Naive thymus-derived CD4-positive, alpha-beta T cell (primary cell): ENCODE data around the gene TMEM242. TPM values are rescaled to one million over a fixed set of nuclear protein-coding genes. Genes with fewer than 3 reads are reported as not detected.
A peak's percentile ranks its signal among the peaks of the same experiment; 100 is the strongest.

Experiments used
- ATAC-seq: fragments of 150-1000 bp; cut with Tn5 transposase; 2 replicates; pipeline ENCODE4 v1.10.0; 2021; ENCODE audit warnings: mild to moderate bottlenecking, moderate library complexity
- CTCF ChIA-PET: fragments of 350-600 bp; sonication (Branson Sonifier 250); formaldehyde crosslinking; loops from one replicate; lab custom pipeline; 2021; ENCODE audit warnings: antibody characterized with exemption; lab: Charles Lee
- POLR2A ChIA-PET: fragments of 350-600 bp; sonication (Branson Sonifier 250); formaldehyde crosslinking; loops from one replicate; lab custom pipeline; 2021; ENCODE audit warnings: antibody characterized with exemption, inconsistent platforms; lab: Charles Lee
- DNase-seq, 9 donors: peaks; one replicate each; pipeline versions ENCODE4 v3.0.0 to v3.0.0-alpha.2; 2020 to 2022; ENCODE audit warnings: mixed read lengths in 1 of 9
- H3K27ac ChIP-seq: one replicate; pipeline ENCODE4 v1.7.0; 2013; ENCODE audit warnings: mild to moderate bottlenecking, low read depth, low read length, moderate library complexity
- H3K27me3 ChIP-seq, 2 donors: one replicate each; pipeline ENCODE4 v1.7.0; 2013; ENCODE audit warnings: low read length in 2 of 2, mild to moderate bottlenecking in 2 of 2, moderate library complexity in 2 of 2; ENCODE audit not compliant: control insufficient read depth in 2 of 2, insufficient read depth in 2 of 2
- H3K36me3 ChIP-seq, 3 experiments: 1 replicate in 2 of 3; 2 replicates in 1 of 3; pipeline ENCODE4 v1.7.0; 2013; ENCODE audit warnings: low read length in 3 of 3, mild to moderate bottlenecking in 3 of 3, moderate library complexity in 1 of 3; ENCODE audit not compliant: insufficient read depth in 3 of 3, control insufficient read depth in 2 of 3
- H3K4me1 ChIP-seq, 2 donors: one replicate each; pipeline ENCODE4 v1.7.0; 2013; ENCODE audit warnings: low read length in 2 of 2, mild to moderate bottlenecking in 2 of 2, moderate library complexity in 1 of 2; ENCODE audit not compliant: control insufficient read depth in 2 of 2, insufficient read depth in 2 of 2
- H3K4me3 ChIP-seq: 2 replicates; pipeline ENCODE4 v1.7.0; 2013; ENCODE audit warnings: mild to moderate bottlenecking, low read length
- H3K9me3 ChIP-seq, 3 experiments: 1 replicate in 2 of 3; 2 replicates in 1 of 3; pipeline ENCODE4 v1.7.0; 2013; ENCODE audit warnings: low read length in 3 of 3; ENCODE audit not compliant: control insufficient read depth in 2 of 3
- H3K27ac Mint-ChIP-seq, 9 donors: one replicate each; pipeline ENCODE4 v1.8.0; 2020 to 2022; ENCODE audit warnings: mixed read lengths in 9 of 9, mild to moderate bottlenecking in 8 of 9, moderate library complexity in 5 of 9, inconsistent platforms in 2 of 9
- H3K27me3 Mint-ChIP-seq, 5 donors: one replicate each; pipeline ENCODE4 v1.8.0; 2021 to 2022; ENCODE audit warnings: mixed read lengths in 5 of 5, mild to moderate bottlenecking in 1 of 5
- H3K36me3 Mint-ChIP-seq, 5 donors: one replicate each; pipeline ENCODE4 v1.8.0; 2020 to 2022; ENCODE audit warnings: mixed read lengths in 5 of 5, mild to moderate bottlenecking in 3 of 5, inconsistent platforms in 1 of 5
- H3K4me1 Mint-ChIP-seq, 7 donors: one replicate each; pipeline ENCODE4 v1.8.0; 2020 to 2022; ENCODE audit warnings: mixed read lengths in 7 of 7, mild to moderate bottlenecking in 3 of 7, inconsistent platforms in 1 of 7
- H3K4me3 Mint-ChIP-seq, 10 donors: one replicate each; pipeline ENCODE4 v1.8.0; 2020 to 2022; ENCODE audit warnings: mild to moderate bottlenecking in 10 of 10, mixed read lengths in 10 of 10, moderate library complexity in 6 of 10, inconsistent platforms in 2 of 10
- H3K9me3 Mint-ChIP-seq, 11 donors: one replicate each; pipeline ENCODE4 v1.8.0; 2020 to 2022; ENCODE audit warnings: mixed read lengths in 11 of 11, mild to moderate bottlenecking in 4 of 11, inconsistent platforms in 1 of 11, moderate library complexity in 1 of 11
- intact Hi-C, 2 donors: fragments of 100-400 bp; cut with micrococcal nuclease; formaldehyde crosslinking; loops; one replicate each; pipeline ENCODE4 v1.15.1; 2023
- polyA plus RNA-seq, 2 donors: library from polyadenylated mRNA; unstranded; fragments of 300-500 nt; fragmentation: Illumina TruSeq; gene quantifications; one replicate each; pipeline ENCODE4 v1.2.3, GENCODE V29; 2021
- total RNA-seq, 6 experiments: library from RNA in 5 of 6; stranded (reverse) in 5 of 6; gene quantifications; 1 replicate in 5 of 6; 2 replicates in 1 of 6; pipeline ENCODE4 v1.2.3 and lab custom pipeline; 2021 to 2026

The TMEM242 gene
- total and polyA plus RNA-seq, 7 experiments from 2014 or later, result 6.6 to 15.6 (median 12.8) TPM

GRCh38 chr6:157300006-157300405 lies 23.3 kb downstream of the TMEM242 start:
- Mint-ChIP-seq H3K4me1 (peaks cover 0 to 14% (median 7%) of the 10 kb centered on the region in 7 donors), H3K27ac (no peak overlapping the region), H3K9me3 (no peaks in the 10 kb centered on the region), H3K4me3 (no peak overlapping the region), H3K36me3 (peaks cover 0 to 35% (median 19%) of the 10 kb centered on the region in 5 donors), H3K27me3 (no peaks in the 10 kb centered on the region)
- ChIA-PET POLR2A (no interaction called here), CTCF (no interaction called here)
- no peaks in the 10 kb centered on the region for H3K9me3 ChIP-seq
- H3K27ac ChIP-seq, result no peak overlapping the region
- H3K36me3 ChIP-seq, result no peaks in the 10 kb centered on the region
- no peaks in the 10 kb centered on the region for H3K4me1 ChIP-seq
- H3K27me3 ChIP-seq, result no peaks in the 10 kb centered on the region
- DNase-seq (no peak), ATAC-seq (no peak)
- intact Hi-C loops, result no loop called here
- no peak overlapping the region for H3K4me3 ChIP-seq

- POLR2A ChIA-PET, result no interaction called here
- Mint-ChIP-seq H3K4me3 (no peak overlapping the region), H3K4me1 (peaks cover 3 to 16% (median 13%) of the 10 kb centered on the region in 7 donors), H3K27ac (no peak overlapping the region), H3K36me3 (peaks cover 0 to 35% (median 21%) of the 10 kb centered on the region in 5 donors), H3K27me3 (no peaks in the 10 kb centered on the region), H3K9me3 (no peaks in the 10 kb centered on the region)
- ATAC-seq, result no peak
- CTCF ChIA-PET, result interaction anchor here (1.6 kb wide), 1 partner anchor 9 kb away, joined by 3 read pairs; no protein-coding TSS in a partner anchor
- Histone ChIP-seq H3K4me3 (no peak overlapping the region), H3K4me1 (no peaks in the 10 kb centered on the region), H3K9me3 (no peaks in the 10 kb centered on the region), H3K27ac (no peak overlapping the region), H3K27me3 (no peaks in the 10 kb centered on the region), H3K36me3 (no peaks in the 10 kb centered on the region)
- no peak for DNase-seq
- intact Hi-C loops, result no loop called here
Measured at GRCh38 chr6:157298216-157298724, 25.0 kb downstream of the TMEM242 start.

DNA sequence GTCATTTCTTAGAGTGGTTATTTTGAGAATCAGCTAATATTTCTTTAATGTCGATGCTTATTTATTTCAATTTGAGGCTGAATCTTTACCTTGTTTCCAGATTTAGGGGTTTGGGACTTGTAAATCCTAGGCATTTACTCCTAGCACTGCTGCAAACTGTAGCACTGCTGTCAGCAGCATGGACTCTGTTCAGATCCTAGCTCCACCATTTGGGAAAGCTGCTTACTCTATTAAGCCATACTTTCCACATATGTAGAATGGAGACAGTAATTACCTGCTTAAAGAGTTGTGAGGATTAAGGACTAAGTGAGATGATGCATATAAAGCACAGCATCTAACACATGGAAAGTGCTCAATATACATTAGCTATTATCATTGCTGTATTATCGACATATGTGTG lies 28.7 kb downstream of the TMEM242 start:
- CTCF ChIA-PET, result no interaction called here
- Histone ChIP-seq H3K36me3 (peaks cover 0 to 7% (median 0%) of the 10 kb centered on the region in 3 experiments), H3K4me3 (no peak overlapping the region), H3K27me3 (no peaks in the 10 kb centered on the region), H3K9me3 (no peaks in the 10 kb centered on the region), H3K27ac (no peak overlapping the region), H3K4me1 (no peaks in the 10 kb centered on the region)
- no peak for DNase-seq
- Mint-ChIP-seq H3K36me3 (peaks cover 3 to 36% (median 11%) of the 10 kb centered on the region in 5 donors), H3K9me3 (no peaks in the 10 kb centered on the region), H3K4me1 (peaks cover 5 to 19% (median 12%) of the 10 kb centered on the region in 7 donors), H3K27ac (no peak overlapping the region), H3K4me3 (no peak overlapping the region), H3K27me3 (no peaks in the 10 kb centered on the region)
- no peak for ATAC-seq
- POLR2A ChIA-PET, result interaction anchor here (0.6 to 0.7 kb wide), 2 partner anchors 107 to 371 kb away, joined by 3 read pairs; no protein-coding TSS in a partner anchor
- intact Hi-C loops, result no loop called here

GRCh38 chr6:157293780-157294179 lies 29.5 kb downstream of the TMEM242 start:
- CTCF ChIA-PET, result no interaction called here
- Mint-ChIP-seq H3K4me1 (peaks cover 5 to 19% (median 12%) of the 10 kb centered on the region in 7 donors), H3K27ac (no peak overlapping the region), H3K36me3 (peaks cover 0 to 28% (median 9%) of the 10 kb centered on the region in 5 donors), H3K4me3 (no peak overlapping the region), H3K9me3 (no peaks in the 10 kb centered on the region), H3K27me3 (no peaks in the 10 kb centered on the region)
- Histone ChIP-seq H3K36me3 (peaks cover 0 to 7% (median 0%) of the 10 kb centered on the region in 3 experiments), H3K4me1 (no peaks in the 10 kb centered on the region), H3K9me3 (no peaks in the 10 kb centered on the region), H3K27me3 (no peaks in the 10 kb centered on the region), H3K4me3 (no peak overlapping the region), H3K27ac (no peak overlapping the region)
- POLR2A ChIA-PET, result interaction anchor here (0.7 kb wide), 1 partner anchor 370 kb away, joined by 3 read pairs; no protein-coding TSS in a partner anchor
- no peak for ATAC-seq
- no peak for DNase-seq
- intact Hi-C loops, result no loop called here

DNA sequence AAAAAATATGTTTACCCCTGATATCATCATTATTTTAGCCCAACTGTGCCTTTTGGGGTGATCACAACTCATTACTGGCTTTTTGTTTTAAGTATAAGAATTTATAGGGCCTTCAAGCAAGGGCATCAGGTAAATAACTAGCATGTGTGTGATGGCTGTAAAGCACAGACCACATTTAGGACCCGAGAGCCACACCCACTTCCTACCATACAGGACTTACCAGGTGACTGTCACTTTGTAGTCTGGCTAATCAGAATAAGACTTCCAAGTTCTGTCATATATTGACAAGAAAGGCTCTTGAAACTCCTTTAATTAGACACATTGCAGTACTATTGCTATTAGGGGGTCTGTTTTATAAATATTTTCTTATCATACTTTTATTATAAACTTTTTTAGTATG lies 31.1 kb downstream of the TMEM242 start:
- intact Hi-C loops, result no loop called here
- DNase-seq (no peak), ATAC-seq (no peak)
- Mint-ChIP-seq H3K4me3 (no peak overlapping the region), H3K27me3 (no peaks in the 10 kb centered on the region), H3K4me1 (peaks cover 5 to 19% (median 11%) of the 10 kb centered on the region in 7 donors), H3K9me3 (no peaks in the 10 kb centered on the region), H3K27ac (peak overlapping the region in 1 of 9 donors; percentile 14), H3K36me3 (peaks cover 0 to 28% (median 9%) of the 10 kb centered on the region in 5 donors)
- H3K36me3 ChIP-seq, result peaks cover 0 to 7% (median 0%) of the 10 kb centered on the region in 3 experiments
- no peaks in the 10 kb centered on the region for H3K4me1 ChIP-seq
- no peaks in the 10 kb centered on the region for H3K9me3 ChIP-seq
- ChIA-PET CTCF (no interaction called here), POLR2A (no interaction called here)
- no peak overlapping the region for H3K27ac ChIP-seq
- no peak overlapping the region for H3K4me3 ChIP-seq
- no peaks in the 10 kb centered on the region for H3K27me3 ChIP-seq

DNA sequence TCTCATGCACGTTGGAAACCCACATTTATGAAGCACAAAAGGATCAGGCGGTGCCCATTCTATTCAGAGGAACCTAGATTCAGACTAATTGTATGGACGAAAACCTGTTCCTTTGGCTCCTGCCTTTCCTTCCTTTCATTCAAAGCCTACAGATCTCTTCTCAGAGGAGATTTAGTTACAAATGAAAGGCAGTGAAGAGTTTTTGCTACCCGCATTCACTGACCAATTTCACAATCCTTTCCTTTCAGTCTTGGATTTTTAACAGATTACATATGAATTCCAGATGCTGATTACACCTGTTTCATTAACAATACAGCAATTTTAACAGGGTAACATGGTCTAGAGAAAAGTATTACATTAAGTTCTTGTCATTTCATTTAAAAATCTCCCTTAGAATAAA lies 32.0 kb downstream of the TMEM242 start:
- H3K4me1 ChIP-seq, result no peaks in the 10 kb centered on the region
- Mint-ChIP-seq H3K36me3 (peaks cover 0 to 28% (median 9%) of the 10 kb centered on the region in 5 donors), H3K4me3 (no peak overlapping the region), H3K4me1 (peaks cover 5 to 19% (median 11%) of the 10 kb centered on the region in 7 donors), H3K9me3 (no peaks in the 10 kb centered on the region), H3K27me3 (no peaks in the 10 kb centered on the region), H3K27ac (no peak overlapping the region)
- H3K9me3 ChIP-seq, result no peaks in the 10 kb centered on the region
- intact Hi-C loops, result no loop called here
- no peak for ATAC-seq
- no peak for DNase-seq
- no peak overlapping the region for H3K27ac ChIP-seq
- POLR2A ChIA-PET, result no interaction called here
- CTCF ChIA-PET, result no interaction called here
- no peak overlapping the region for H3K4me3 ChIP-seq
- peaks cover 0 to 7% (median 0%) of the 10 kb centered on the region in 3 experiments for H3K36me3 ChIP-seq
- no peaks in the 10 kb centered on the region for H3K27me3 ChIP-seq

GRCh38 chr6:157290797-157291196 lies 32.5 kb downstream of the TMEM242 start:
- intact Hi-C loops, result no loop called here
- Histone ChIP-seq H3K36me3 (peaks cover 0 to 7% (median 0%) of the 10 kb centered on the region in 3 experiments), H3K9me3 (no peaks in the 10 kb centered on the region), H3K27me3 (no peaks in the 10 kb centered on the region), H3K4me3 (no peak overlapping the region), H3K27ac (no peak overlapping the region), H3K4me1 (no peaks in the 10 kb centered on the region)
- Mint-ChIP-seq H3K36me3 (peaks cover 0 to 24% (median 9%) of the 10 kb centered on the region in 5 donors), H3K4me3 (no peak overlapping the region), H3K27me3 (no peaks in the 10 kb centered on the region), H3K9me3 (no peaks in the 10 kb centered on the region), H3K27ac (no peak overlapping the region), H3K4me1 (peaks cover 5 to 19% (median 11%) of the 10 kb centered on the region in 7 donors)
- ChIA-PET POLR2A (no interaction called here), CTCF (no interaction called here)
- ATAC-seq (no peak), DNase-seq (no peak)
